ENCODE results near the gene EID1.

DNA sequence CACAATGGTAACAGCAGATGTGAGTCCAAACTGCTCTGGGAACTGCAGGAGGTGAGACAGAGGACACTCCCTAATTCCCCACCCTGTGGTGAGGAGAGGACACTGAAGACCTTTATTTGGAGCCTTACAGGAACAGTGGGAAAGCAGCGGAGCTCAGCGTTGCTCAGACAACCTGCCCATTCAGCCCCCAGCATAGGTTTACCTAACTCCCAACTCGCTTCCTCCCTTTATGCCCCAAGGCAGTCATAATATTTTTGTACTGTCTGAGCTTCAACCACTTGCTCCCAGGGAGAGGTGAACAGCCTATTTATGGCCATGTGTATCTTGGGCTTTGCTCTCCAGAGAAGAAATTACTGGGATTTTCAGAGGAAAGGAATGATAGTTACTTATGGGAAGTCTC, 51.7 kb downstream of the EID1 start:
- TF ChIP-seq CTCF (IDR thresholded peaks at IDR 0.05) (no peak), POLR2A (IDR thresholded peaks at IDR 0.05) (no peak), EP300 (IDR thresholded peaks at IDR 0.05) (no peak)
